GM21786 (cell line): ENCODE results near the gene TTLL5.
"Not testable (repeated sequence)": the region's sequence is repeated elsewhere in the genome, so short reads cannot be mapped to it uniquely, and the experiment has no call there.

ENCODE experiments used
- ATAC-seq: cut with Tn5 transposase; IDR thresholded peaks from one replicate; pipeline ENCODE4 v1.9.1; 2021; ENCODE audit not compliant: unreplicated experiment

The TTLL5 gene

DNA sequence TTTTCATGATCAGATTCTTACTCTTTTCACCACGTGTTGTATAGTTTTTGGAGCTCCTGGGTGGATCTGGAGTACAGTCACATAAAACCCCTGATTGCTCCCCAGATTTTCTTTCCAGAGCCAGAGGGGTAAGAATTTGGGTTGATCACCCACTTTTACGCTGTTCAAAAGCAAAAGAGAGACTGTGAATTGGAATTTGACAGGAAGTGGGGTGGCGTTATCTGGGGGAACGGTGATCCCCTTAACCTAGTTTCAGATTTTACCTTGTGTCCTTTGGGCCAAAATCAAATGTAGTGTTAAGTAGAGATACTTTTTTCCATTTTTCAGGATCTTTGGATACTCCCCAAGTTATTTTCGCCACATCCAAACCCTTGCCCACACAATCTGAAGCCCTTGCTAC is 245.2 kb downstream of the TTLL5 start:
- no peak for ATAC-seq

DNA sequence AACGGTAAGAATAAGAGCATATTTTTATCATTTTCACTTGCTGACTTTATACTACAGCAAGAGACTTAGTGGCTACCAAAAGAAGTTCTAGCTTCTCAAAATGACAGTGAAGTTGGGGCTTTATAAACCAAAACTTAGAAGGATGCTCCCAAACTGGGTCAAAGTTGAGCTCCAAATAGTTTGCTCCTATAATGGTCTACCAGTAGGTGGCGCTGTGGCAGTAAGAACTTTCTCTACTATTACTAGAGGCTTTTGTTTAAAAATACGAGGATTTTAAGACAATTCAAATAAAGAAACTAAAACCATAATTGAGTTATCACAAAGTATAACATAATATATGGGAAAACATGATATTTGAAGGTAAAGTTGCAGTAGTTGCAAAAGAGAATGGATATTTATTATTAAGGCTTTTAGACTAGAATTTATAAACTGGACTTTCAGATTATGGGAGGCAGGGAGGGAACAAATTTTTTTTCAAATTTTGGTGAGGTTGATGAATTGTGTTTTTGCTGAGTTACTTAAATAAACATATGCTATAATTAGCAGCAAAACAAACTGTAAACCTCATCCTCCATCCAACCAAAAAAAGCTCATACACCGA is 245.7 kb downstream of the TTLL5 start:
- no peak for ATAC-seq

DNA sequence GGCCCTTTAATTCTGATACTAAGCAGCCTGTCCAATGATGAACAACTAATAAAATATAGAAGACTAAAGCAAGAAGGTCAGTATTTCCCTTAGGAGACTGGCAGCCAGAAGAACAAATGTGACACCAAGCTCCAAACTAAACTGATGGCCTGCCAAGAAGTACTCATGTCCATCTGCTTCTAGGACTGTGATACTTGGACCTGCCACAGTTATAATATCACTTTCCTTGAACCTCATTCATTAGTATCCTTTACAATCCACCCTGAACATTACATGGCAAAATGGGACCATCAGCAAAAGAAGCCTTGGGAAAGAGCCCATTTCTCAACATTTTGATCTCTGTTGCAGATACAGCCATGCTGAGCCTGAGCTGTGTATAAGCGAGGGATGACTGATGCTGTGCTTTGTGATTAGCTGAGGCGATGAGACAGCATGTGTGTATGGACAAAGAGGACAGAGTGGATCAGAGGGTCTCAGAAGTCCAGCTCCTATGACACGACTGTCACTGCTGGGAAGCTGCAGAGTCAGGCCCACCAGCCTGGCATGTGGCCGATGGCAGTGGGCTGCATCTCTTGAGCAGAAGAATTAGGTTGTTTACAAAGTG is 246.8 kb downstream of the TTLL5 start:
- no peak for ATAC-seq

- no peak for ATAC-seq
Observed at GRCh38 chr14:75909630-75910029, 248.6 kb downstream of the TTLL5 start.

GRCh38 chr14:75910048-75910447 is 249.0 kb downstream of the TTLL5 start:
- no peak for ATAC-seq

DNA sequence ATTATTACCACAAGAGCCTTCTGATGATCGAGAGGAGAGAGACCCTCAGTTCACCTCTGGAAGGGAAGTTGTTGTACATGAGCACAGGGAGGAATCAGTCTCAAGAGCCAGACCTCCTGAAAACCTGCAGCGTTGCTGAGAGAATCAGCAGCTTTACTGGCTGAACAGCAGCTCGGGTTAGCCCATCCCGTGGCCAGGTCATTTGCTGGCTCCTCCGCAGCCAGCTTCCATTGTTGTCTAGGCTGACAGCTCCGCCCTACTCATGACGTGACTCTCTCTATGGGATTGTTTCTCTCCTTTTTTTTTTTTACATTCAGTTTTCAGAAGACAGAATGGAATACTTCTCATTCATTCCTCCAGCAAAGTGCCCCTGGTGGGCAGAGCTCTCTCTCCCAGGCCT is 250.8 kb downstream of the TTLL5 start:
- ATAC-seq, result no peak

DNA sequence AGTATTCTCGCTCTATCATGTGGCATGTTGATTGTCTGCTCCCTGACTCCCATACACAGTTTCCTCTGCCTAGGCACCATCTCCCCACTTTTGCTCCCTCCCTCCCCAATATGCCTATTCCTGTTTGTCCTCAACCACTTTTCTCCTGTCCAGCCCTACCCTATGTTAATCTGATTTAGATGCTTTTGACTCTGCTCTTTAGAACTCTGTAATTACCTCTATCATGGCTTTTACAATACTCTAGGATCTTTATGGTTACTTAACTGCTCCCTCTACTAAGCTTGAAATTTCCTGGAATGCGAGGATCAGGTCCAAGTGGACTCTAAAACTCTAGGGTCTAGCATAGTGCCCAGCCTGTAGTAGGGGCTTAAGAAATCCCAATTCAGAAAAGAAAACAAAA is 252.1 kb downstream of the TTLL5 start:
- no peak for ATAC-seq

DNA sequence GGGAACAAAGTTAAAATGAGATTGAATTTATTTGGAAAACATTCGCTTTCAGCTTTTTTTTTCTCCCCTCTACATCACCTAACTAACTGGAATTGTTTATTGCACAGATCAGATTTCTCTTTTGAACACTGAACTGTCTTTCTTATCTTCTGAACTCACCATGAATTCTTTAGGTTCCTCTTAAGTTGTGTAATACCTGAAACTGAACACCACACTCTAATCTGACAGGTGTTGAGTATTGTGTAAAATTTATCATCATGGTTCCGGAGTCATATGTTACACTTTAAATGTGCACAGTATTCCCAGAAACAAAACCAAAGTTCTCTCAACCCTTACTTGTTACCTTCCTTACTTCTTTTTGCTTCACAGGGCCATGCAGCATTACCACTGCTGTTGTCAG is 254.0 kb downstream of the TTLL5 start:
- ATAC-seq, result no peak

- no peak for ATAC-seq
Observed at GRCh38 chr14:75917322-75917945, 256.4 kb downstream of the TTLL5 start.

DNA sequence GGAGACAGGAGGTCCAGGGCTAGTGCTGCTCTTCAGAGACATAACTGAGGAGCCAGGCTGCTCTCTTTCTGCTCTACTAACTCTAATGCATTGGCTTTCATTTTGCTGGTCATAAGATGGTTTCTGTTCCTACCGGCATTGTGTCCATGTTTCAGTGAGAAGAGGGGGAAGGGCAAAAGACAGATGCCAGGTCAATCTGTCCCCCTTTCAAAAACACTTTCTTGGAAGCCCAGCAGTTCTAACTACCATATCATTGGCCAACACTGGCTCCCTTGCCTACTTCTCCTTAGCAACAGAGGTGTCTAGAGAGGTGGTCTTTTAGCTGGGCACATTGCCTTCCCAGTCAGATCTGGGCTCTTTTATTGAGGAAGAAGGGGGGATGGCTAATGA is 256.9 kb downstream of the TTLL5 start:
- ATAC-seq, result no peak

- ATAC-seq, result not testable (repeated sequence)
Observed at GRCh38 chr14:75920421-75920820, 259.4 kb downstream of the TTLL5 start.

- ATAC-seq, result not testable (repeated sequence)
Observed at GRCh38 chr14:75925141-75925840, 264.2 kb downstream of the TTLL5 start.

GRCh38 chr14:75926431-75927115 is 265.5 kb downstream of the TTLL5 start:
- ATAC-seq, result no peak

DNA sequence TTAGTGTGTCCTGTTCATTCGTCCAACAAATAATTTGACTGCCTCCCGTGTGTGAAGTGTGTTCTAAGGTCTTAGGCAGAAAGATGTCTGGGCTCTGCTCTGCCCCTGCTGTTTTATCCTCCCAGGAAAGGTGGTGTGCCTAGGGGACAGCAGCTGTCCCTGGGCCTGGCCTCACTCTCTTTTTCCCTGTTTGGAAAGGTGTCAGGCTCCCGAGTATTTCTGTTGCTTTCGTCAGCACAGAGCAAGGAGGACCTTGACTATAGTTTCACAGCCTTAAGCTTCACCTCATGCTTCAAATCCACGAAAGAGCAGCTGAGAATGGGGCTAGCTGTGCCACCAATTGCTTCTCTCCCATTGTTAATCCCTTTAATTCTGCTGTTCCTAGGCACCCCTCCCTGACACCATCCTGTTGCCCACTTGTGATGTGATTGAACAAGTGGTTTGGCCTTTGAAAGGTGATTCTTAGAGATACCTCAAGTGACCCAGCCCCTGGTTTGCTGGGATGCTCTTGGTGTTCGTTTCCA is 266.6 kb downstream of the TTLL5 start:
- no peak for ATAC-seq

GRCh38 chr14:75928690-75929181 is 267.7 kb downstream of the TTLL5 start:
- no peak for ATAC-seq

DNA sequence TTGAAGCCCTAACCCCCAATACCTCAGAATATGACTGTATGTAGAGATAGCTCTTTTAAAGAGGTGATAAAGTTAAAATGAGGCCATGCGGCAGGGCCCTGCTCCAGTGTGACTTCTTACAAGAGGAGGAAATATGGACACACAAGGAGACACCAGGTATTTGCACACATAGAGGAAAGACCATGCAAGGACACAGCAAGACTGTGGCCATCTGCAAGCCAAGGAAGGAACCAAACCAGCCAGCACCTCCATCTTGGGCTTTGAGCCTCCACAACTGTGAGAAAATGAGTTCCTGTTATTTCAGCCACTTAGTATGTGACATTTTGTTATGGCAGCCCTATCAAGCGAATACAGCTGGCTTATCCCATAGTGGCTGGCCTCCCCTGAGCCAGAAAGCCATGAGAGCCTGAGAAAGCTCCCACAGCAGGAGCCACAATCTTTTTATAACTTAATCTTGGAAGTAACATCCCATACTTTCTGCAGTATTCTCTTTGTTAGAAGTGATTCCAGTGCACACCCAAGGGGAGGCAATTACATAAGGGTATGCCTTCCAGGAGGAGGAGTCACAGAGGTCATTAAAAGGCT is 272.8 kb downstream of the TTLL5 start:
- ATAC-seq, result no peak

DNA sequence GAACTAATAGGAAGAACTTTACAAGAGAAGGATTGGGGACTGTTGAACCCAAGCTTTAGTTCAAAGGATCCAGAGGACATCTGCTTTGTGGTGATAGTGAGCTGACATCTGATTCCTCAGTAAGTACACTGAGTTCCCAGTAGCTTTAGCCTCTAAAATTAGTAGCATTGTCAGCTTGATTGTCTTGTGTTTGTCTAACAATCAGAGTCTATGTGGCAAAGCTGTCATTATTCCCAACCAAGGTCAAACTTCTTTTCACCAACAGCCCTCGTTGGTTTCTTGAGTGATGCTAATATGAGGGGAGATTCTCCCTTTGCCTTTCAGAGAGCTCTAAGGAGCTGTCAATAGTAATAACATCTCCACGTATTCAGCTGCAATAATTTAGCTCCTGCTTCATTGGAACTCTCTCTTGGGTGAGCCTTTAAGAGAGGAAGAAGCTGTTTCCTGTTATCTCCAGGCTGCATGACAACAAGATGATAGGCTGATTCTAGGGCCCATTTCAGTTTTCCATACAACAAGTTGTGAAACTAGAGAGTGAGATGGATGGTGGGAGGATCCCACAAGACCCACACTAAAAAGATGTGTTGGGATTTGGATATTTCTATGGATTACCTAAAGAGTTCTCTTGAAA is 274.1 kb downstream of the TTLL5 start:
- ATAC-seq, result no peak

DNA sequence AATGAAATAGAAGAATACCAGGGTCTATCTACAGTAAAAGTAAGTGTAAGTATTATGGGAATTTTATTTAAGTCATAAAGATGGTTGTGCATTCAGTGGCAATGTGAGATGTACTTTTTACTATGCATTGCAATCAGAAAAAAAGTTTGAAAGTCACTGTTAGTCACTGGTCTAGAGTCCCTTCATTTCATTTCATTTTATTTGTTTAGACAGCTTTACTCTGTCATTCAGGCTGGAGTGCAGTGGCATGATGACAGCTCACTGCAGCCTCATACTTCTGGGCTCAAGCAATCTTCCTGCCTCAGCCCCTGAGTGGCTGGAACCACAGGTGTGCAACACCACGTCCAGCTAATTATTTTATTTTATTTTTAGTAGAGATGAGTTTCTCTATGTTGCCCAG is 278.2 kb downstream of the TTLL5 start:
- ATAC-seq, result no peak

GRCh38 chr14:75941030-75941429 is 280.0 kb downstream of the TTLL5 start:
- no peak for ATAC-seq

DNA sequence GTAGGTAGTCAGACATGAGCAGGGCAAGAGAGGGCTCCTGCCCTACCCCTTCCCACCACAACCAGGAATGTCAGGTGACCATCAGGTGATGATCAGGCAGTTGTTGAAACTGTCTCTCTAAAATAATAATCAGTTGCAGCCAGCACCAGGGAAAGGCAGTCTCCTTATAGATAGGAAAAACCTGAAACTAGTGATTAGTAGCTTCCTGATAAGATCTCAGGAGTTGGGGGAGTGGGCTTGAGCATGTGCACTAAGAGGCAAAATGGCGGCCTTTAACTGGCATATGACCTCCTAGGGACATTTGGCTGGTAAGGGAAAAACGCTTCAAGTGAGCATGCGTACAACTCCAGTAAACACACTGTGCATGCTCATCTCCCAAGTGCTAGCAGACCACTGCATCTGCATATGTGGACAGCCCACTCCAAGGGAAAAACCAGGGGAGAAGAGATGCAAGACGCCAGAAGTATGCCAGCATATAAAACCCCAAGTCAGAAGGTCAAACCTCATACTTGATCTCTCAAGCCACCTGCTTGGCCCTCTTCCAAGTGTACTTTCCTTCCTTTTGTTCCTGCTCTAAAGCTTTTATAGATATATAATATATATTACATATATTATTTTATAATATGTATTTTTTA is 283.7 kb downstream of the TTLL5 start:
- no peak for ATAC-seq
